Fibroblast of upper back skin (primary cell): Measurements from ENCODE around the gene ARHGEF12.
A peak's percentile ranks its signal among the peaks of the same experiment; 100 is the strongest.

Source experiments
- DNase-seq: peaks from one replicate; pipeline ENCODE4 v3.0.0-alpha.2; 2013

ARHGEF12 gene

DNA sequence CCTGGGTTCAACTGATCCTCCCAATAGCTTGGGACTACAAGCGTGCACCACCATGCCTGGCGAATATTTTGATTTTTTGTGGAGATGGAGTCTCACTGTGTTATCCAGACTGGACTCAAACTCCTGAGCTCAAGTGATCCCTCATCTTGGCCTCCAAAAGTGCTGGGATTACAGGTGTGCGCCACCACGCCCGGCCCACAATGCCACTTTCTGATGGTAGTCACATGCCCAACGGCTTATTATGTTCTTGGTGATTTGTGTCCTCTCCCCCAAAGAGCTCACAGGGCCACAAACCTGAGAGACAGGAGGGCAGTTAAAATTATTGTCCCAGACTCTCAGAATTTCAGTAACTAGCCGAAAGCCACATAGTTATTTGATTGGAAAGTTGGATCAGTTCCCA, 185.0 kb downstream of the ARHGEF12 start:
- DNase-seq = no peak

DNA sequence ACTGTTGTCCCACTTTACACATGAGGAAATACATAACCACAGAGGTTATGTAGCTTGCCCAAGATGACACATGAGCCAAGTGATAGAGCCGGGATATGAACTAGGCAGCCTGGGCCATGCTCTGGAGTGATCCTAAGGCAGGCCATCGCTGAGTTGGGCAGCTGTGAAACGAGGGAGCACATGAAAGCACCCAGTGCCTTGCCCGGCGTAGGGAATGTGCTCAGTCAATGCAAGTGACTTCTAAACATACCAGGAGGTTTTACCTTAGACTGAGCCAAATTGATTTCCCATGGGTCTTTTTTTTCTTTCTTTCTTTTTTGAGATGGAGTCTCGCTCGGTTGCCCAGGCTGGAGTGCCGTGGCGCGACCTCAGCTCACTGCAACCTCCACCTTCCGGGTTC, 185.8 kb downstream of the ARHGEF12 start:
- DNase-seq = no peak

GRCh38 chr11:120522736-120523135, 186.5 kb downstream of the ARHGEF12 start:
- DNase-seq = no peak

- DNase-seq = no peak
Observed at GRCh38 chr11:120523196-120523595, 187.0 kb downstream of the ARHGEF12 start.

DNA sequence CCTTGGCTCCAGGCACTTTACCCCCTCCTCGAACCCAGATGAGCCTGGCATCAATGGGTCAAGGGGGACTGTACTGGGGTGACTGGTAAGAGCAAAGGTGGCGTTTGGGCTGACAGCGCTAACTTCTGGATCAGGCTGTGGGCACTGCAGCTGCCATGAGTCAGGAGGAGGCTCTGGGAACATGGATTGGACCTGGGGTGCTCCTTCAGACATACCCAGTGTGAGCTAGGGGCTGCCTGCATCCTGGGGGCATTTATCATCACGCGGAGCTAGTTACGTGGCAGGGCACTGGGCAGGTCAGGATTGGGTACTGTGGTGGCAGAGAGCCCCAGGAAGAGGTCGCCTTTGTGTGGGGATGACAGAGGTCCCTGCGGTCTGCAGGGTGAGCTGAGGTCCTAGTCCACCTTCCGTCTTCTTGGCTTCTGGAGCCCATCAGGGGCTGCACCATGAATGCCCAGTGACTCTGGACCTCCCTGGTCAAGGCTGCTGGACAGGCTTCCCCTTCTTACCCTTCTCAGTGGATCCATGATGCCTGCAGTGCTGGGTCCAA, 188.4 kb downstream of the ARHGEF12 start:
- no peak for DNase-seq

DNA sequence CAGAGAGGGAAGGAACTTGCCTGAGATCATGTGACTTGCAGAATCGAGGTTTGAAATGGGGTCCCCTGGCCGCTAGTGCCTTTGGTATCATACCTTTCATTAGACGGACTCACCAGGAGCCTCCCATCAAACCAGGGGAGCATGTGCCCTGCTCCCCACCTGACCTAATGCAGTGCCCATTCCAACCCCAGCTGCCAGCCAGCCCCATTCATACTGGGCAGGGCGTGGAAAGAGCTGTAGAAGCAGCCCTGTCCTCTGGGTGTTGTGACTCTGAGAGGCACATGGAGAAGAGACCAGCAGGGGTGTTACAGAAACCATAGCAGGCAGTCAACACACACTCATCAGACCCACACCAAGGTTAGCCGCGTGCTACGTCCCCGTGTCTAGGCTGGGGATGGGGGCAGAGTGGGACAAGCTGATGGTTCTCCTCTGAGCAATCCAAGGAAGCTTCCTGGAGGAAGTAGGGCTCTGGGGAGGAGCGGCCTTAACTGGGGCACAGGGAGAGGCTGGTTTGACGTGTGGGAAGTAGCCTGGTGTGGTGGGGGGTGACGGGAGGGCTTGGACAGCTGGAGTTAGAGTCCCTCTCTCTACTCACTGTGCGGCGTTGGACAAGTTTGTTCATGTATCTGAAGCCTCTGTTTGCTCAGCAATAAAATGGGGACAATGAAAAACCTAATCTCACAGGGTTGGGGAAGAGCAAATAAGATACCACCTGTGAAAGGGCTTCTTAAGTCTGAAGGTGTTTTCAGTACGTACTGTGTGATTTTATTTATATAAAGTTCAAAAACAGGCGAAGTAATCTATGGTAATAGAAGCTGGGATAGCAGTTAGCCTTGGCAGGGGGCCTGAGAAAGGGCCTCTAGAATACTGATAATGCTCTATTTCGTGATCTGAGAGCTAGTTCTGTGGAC, 189.3 kb downstream of the ARHGEF12 start:
- no peak for DNase-seq

- DNase-seq = no peak
Observed at GRCh38 chr11:120526241-120526640, 190.0 kb downstream of the ARHGEF12 start.

DNA sequence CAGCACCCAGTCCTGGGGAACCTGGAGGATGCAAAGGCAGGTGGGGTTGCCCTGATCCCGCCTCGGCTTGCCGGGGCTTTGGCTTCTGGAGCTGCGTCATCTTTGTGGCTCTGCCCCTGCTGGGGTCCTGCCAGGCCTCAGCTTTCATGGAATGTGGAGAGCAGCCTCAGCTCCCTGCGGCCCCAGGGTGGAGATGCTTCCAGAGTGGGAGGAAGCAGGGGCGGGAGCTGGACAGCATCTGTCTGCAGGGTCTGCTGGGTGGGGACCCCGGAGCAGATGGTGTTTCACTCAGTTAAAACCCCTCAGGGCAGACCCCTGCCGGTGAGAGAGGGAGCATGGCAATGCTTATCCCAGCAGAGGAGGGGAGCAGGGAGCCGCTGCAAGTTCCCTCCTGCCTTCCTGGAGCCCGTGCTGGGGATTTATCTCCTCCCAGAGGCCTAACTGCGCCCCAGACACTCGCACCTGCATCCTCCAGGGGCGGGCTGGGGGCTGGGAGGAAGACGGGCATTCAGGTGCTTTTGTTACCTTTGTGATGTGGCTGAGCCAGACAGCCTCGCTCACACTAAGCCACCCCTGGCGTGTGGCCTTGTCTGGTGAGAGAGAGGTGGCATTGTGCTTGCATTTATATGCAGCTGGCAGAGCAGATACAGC, 191.0 kb downstream of the ARHGEF12 start:
- DNase-seq = peak; percentile 73

GRCh38 chr11:120528749-120529148, 192.5 kb downstream of the ARHGEF12 start:
- no peak for DNase-seq

GRCh38 chr11:120529214-120529613, 193.0 kb downstream of the ARHGEF12 start:
- DNase-seq = no peak

DNA sequence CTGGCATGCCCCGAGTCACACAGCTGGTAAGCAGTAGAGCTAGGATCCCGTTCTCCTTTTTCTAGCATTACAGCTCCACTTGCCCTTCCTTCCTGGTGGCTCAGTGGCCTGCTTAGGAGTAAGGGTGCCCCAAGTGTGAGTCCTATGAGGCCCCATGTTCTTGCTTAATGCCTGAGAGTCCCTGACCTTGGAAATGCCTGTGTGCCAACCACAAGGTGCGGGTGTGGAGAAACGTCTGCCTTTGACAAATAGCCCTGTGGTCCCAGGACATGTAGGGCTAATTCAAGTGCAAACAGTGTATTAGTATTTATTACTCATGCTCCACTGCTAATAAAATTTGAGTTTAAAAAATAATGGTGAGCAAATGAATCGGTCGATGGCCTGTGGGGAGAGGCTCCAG, 193.7 kb downstream of the ARHGEF12 start:
- DNase-seq = no peak

GRCh38 chr11:120532082-120532831, 196.0 kb downstream of the ARHGEF12 start:
- DNase-seq = peak; percentile 68

DNA sequence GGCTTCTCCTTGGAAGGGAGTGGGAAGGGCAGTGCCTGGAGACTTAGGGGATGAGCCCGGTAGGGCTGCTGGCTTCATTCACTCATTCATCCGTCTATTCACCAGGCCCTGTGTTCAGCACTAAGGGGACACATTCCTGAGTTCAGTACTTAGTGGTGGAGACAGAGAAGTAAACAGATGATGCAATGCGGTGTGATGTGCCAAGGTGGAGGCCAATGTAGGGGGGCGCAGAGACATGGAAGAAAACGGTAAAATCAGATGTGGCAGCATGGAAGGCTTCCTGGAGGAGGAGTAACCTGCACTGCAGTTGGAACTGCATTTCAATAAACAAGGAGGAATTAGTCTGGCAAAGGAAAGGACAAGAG, 196.6 kb downstream of the ARHGEF12 start:
- DNase-seq = no peak

- no peak for DNase-seq
Observed at GRCh38 chr11:120536091-120536796, 200.0 kb downstream of the ARHGEF12 start.

GRCh38 chr11:120536797-120537169, 200.6 kb downstream of the ARHGEF12 start:
- no peak for DNase-seq

- no peak for DNase-seq
Observed at GRCh38 chr11:120537996-120538395, 201.8 kb downstream of the ARHGEF12 start.

- DNase-seq = no peak
Observed at GRCh38 chr11:120538707-120539106, 202.5 kb downstream of the ARHGEF12 start.
